ENCODE measurements around the gene GRB2. TPM values are rescaled to one million over a fixed set of nuclear protein-coding genes. Genes with fewer than 3 reads are reported as not detected.

GRB2 gene
- total and polyA plus RNA-seq, 2 of the 8 experiments (the other 6 are each of a cell fraction or from before 2014, with no cell fraction given), result 44.2 to 101 TPM

DNA sequence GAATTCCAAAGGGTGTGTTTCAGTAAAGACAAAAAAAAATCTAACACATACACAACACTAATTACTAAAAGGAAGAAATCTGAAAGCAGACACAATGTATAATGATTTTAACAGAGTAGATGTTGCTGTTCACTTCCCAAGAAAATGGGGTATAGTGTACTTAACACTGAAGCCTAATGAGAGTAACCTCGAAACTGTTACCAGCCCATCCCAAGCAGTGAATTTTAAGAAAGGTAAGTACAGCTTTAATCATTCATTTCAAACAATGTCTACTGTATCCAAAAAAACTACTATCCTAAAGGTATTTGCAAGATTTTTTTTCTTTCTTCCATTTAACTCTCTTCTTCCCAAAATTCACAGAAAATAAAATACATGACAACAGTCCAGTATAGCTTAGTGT lies 8.3 kb downstream of the GRB2 start:
- 91% methylated on average over 1 of the region's 1 CpG; no CpG with 5 or more reads in 1 of the 2 experiments for WGBS, 2 experiments (ENCODE audit: extremely low coverage in 1 of 2, insufficient coverage in 1 of 2, insufficient read length in 1 of 2, insufficient replicate concordance in 2 of 2, low coverage in 1 of 2, low lambda C conversion rate in 2 of 2, missing lambda C conversion rate in 1 of 2)

More for the DNA sequence above, 8.3 kb downstream of the GRB2 start:
- Histone ChIP-seq H2BK20ac (ENCODE audit: low read length) (no peak overlapping the region), H3K79me2 (ENCODE audit: control insufficient read depth in 1 of 2, insufficient read depth in 2 of 2, low read length in 2 of 2) (peaks cover 32 to 93% of the 10 kb centered on the region in 2 experiments), H4K20me1 (replicated peaks in 1 of 2; ENCODE audit: control insufficient read depth in 1 of 2, insufficient read depth in 2 of 2, low read length in 2 of 2) (peaks cover 3 to 6% of the 10 kb centered on the region in 2 experiments), H4K91ac (replicated peaks; ENCODE audit: insufficient read length, low read length) (no peak overlapping the region), H3K4ac (replicated peaks; ENCODE audit: insufficient read length, low read depth, low read length) (no peak overlapping the region), H2BK15ac (ENCODE audit: low read length) (no peak overlapping the region), H3K79me1 (ENCODE audit: low read depth, low read length) (peaks cover 2% of the 10 kb centered on the region), H2BK5ac (ENCODE audit: low read depth, low read length) (no peak overlapping the region), H3K4me3 (ENCODE audit: extremely low read depth in 1 of 4, insufficient read depth in 2 of 4, low read depth in 3 of 4, low read length in 4 of 4) (no peak overlapping the region), H2BK120ac (replicated peaks; ENCODE audit: low read depth, low read length) (no peak overlapping the region), H3K14ac (ENCODE audit: insufficient read length) (no peak overlapping the region), H3K9ac (replicated peaks in 1 of 4; ENCODE audit: extremely low read depth in 1 of 4, low read depth in 3 of 4, low read length in 3 of 4) (no peak overlapping the region), H3K27me3 (replicated peaks in 1 of 4; ENCODE audit: control insufficient read depth in 3 of 4, extremely low read depth in 1 of 4, insufficient read depth in 3 of 4, low read length in 3 of 4) (no peaks in the 10 kb centered on the region), H4K5ac (ENCODE audit: insufficient read length, low read depth, low read length) (no peak overlapping the region), H3K18ac (ENCODE audit: extremely low read depth, low read length) (no peak overlapping the region), H3K9me3 (ENCODE audit: insufficient read depth in 2 of 2, low read depth in 1 of 2, low read length in 1 of 2) (no peaks in the 10 kb centered on the region), H2BK12ac (ENCODE audit: low read depth, low read length) (no peak overlapping the region), H2AK5ac (ENCODE audit: low read depth, low read length) (no peak overlapping the region), H3K36me3 (ENCODE audit: control insufficient read depth in 2 of 4, insufficient read depth in 4 of 4, low read length in 3 of 4) (no peaks in the 10 kb centered on the region), H3K23ac (ENCODE audit: insufficient read length) (no peak overlapping the region), H3K4me1 (replicated peaks in 1 of 4; ENCODE audit: control insufficient read depth in 3 of 4, insufficient read depth in 4 of 4, low read length in 3 of 4) (peaks cover 0 to 4% (median 0%) of the 10 kb centered on the region in 4 experiments; a peak in 1 of 7 replicates), H2AFZ (ENCODE audit: low read length) (no peak overlapping the region), H4K8ac (ENCODE audit: extremely low read depth, insufficient read depth, low read length) (no peak overlapping the region), H3K23me2 (ENCODE audit: low read depth, low read length) (peaks cover 11% of the 10 kb centered on the region), H3K56ac (replicated peaks; ENCODE audit: insufficient read length, low read depth, low read length) (no peak overlapping the region), H3K27ac (ENCODE audit: low read depth, low read length) (no peak overlapping the region), H3K4me2 (ENCODE audit: insufficient read depth in 1 of 2, low read depth in 2 of 2, low read length in 2 of 2) (no peak overlapping the region)
- CTCF ChIA-PET (ENCODE audit: partially characterized antibody), result interaction anchor here (0.7 to 8.8 kb wide), 12 partner anchors 12 to 157 kb away, joined by 3 to 97 read pairs (median 4); partner anchors contain the start of gene MIF4GD
- no peak for FAIRE-seq
- POLR2A ChIA-PET (ENCODE audit: partially characterized antibody), result interaction anchor here (0.6 to 1.4 kb wide), 6 partner anchors 13 to 157 kb away, joined by 3 to 5 read pairs (median 4); no protein-coding TSS in a partner anchor
- TF ChIP-seq EGR1 (IDR thresholded peaks at IDR 0.05; ENCODE audit: borderline replicate concordance, low read depth, low read length) (no peak), CTBP2 (IDR thresholded peaks at IDR 0.05; ENCODE audit: borderline replicate concordance, insufficient read depth, insufficient read length, low read length) (no peak)
- DNase-seq (ENCODE audit: low read depth in 1 of 2, low spot score in 2 of 2), result no peak

Measured in H1 (cell line).